Karpas-422 (cell line): ENCODE data around the gene NAT10. TPM values are rescaled to one million over a fixed set of nuclear protein-coding genes. Genes with fewer than 3 reads are reported as not detected.

Experiments
- DNase-seq: peaks from one replicate; pipeline ENCODE4 v3.0.0-alpha.2; 2015
- H2AFZ ChIP-seq: fragments of 200-600 bp; sonication (generic); 2 replicates; pipeline ENCODE4 v1.6.1; 2014; ENCODE audit warnings: antibody characterized with exemption, low read length, mixed read lengths
- H3K27ac ChIP-seq: fragments of 200-600 bp; sonication (generic); 2 replicates; pipeline ENCODE4 v1.5.1; 2014; ENCODE audit warnings: mild to moderate bottlenecking, low read length, moderate library complexity
- H3K27me3 ChIP-seq: fragments of 200-600 bp; sonication (generic); 2 replicates; pipeline ENCODE4 v1.6.1; 2014; ENCODE audit warnings: low read length, mixed read lengths
- H3K36me3 ChIP-seq: fragments of 200-600 bp; sonication (generic); 2 replicates; pipeline ENCODE4 v1.6.1; 2014; ENCODE audit warnings: low read length, mixed read lengths; ENCODE audit not compliant: insufficient read depth
- H3K4me1 ChIP-seq: fragments of 200-600 bp; sonication (generic); 2 replicates; pipeline ENCODE4 v1.6.1; 2014; ENCODE audit warnings: mild to moderate bottlenecking, low read length, mixed read lengths
- H3K4me2 ChIP-seq: fragments of 200-600 bp; sonication (generic); 2 replicates; pipeline ENCODE4 v1.6.1; 2014; ENCODE audit warnings: low read length, low read depth, mild to moderate bottlenecking; ENCODE audit not compliant: poor library complexity, severe bottlenecking
- H3K4me3 ChIP-seq: fragments of 200-600 bp; sonication (generic); 2 replicates; pipeline ENCODE4 v1.5.1; 2014; ENCODE audit warnings: mild to moderate bottlenecking, antibody characterized with exemption, low read length, mixed read lengths
- H3K79me2 ChIP-seq: fragments of 200-600 bp; sonication (generic); 2 replicates; pipeline ENCODE4 v1.6.1; 2014; ENCODE audit warnings: mild to moderate bottlenecking, low read length, mixed read lengths
- H3K9ac ChIP-seq: fragments of 200-600 bp; sonication (generic); 2 replicates; pipeline ENCODE4 v1.6.0; 2014; ENCODE audit warnings: low read length
- H3K9me2 ChIP-seq: fragments of 200-600 bp; sonication (generic), shearing (Covaris generic); replicated peaks from 2 replicates; pipeline ENCODE4 v1.6.0; 2014; ENCODE audit warnings: mild to moderate bottlenecking, low read length, moderate library complexity; ENCODE audit not compliant: insufficient read depth
- H3K9me3 ChIP-seq: fragments of 300-700, 200-600 bp; sonication (generic); 2 replicates; pipeline ENCODE4 v1.6.1; 2014; ENCODE audit warnings: low read length, mixed read lengths
- H4K20me1 ChIP-seq: fragments of 200-600 bp; sonication (generic); 2 replicates; pipeline ENCODE4 v1.6.1; 2014; ENCODE audit warnings: mild to moderate bottlenecking, antibody characterized with exemption, low read length, low read depth; ENCODE audit not compliant: insufficient read depth
- total RNA-seq: library from RNA; depleted of rRNA; stranded (reverse); fragments of >200 nt; shearing (Covaris generic); gene quantifications from 2 replicates; pipeline ENCODE4 v1.2.3, GENCODE V29; 2014; ENCODE audit warnings: low replicate concordance

Gene NAT10
- total RNA-seq, 1 experiment from 2014 or later, result 61.0 TPM

DNA sequence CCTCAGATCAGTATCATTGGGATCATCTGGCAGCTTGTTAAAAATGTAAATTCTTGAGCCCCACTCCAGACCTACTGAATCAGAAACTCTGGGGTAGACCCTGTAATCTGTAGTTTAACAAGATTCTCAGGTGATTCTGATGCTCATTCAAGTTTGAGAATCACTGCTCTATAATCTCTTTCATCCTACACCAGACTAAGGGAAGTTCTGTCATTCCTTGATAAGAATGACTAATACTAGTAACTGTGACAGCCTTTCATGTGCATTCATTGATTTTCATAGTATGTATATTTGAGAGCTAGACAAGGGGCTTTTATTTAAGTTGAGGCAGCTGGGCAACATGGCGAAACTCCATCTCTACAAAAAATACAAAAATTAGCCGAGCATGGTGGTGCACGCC is 30.0 kb downstream of the NAT10 start:
- Histone ChIP-seq H3K4me3 (no peak overlapping the region), H3K4me2 (no peak overlapping the region), H3K4me1 (peaks cover 10% of the 10 kb centered on the region), H2AFZ (no peak overlapping the region), H3K79me2 (peaks cover 12% of the 10 kb centered on the region; the same call in 1 of the 2 replicates), H3K9me3 (no peaks in the 10 kb centered on the region), H3K9ac (no peak overlapping the region), H3K27me3 (no peaks in the 10 kb centered on the region), H4K20me1 (0 out of 2 replicates have a peak, but pooled peaks cover 9% of the 10 kb centered on the region), H3K27ac (no peak overlapping the region), H3K9me2 (no peaks in the 10 kb centered on the region), H3K36me3 (peaks cover 49% of the 10 kb centered on the region)
- no peak for DNase-seq

DNA sequence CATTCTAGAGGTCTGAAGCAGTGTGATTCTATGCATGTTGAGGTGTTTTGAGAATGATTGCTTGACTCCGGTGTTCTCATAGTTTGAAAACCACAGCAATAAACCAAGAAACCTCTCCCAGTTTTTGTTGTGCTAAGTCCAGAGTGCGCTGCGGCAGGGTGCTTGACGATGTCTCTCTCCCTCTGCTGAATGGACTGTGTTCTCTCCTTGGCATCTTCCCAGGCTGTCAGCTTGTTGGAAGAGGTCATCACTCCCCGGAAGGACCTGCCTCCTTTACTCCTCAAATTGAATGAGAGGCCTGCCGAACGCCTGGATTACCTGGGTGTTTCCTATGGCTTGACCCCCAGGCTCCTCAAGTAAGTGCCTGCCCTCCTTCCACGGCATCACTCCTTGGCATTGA is 31.0 kb downstream of the NAT10 start:
- Histone ChIP-seq H3K9ac (no peak overlapping the region), H3K4me3 (no peak overlapping the region), H3K9me3 (no peaks in the 10 kb centered on the region), H4K20me1 (0 out of 2 replicates have a peak, but pooled peaks cover 10% of the 10 kb centered on the region), H3K27ac (no peak overlapping the region), H3K79me2 (peaks cover 6% of the 10 kb centered on the region; the same call in 1 of the 2 replicates), H2AFZ (no peak overlapping the region), H3K4me1 (peaks cover 6% of the 10 kb centered on the region), H3K36me3 (peaks cover 49% of the 10 kb centered on the region), H3K27me3 (no peaks in the 10 kb centered on the region), H3K4me2 (no peak overlapping the region), H3K9me2 (no peaks in the 10 kb centered on the region)
- no peak for DNase-seq

DNA sequence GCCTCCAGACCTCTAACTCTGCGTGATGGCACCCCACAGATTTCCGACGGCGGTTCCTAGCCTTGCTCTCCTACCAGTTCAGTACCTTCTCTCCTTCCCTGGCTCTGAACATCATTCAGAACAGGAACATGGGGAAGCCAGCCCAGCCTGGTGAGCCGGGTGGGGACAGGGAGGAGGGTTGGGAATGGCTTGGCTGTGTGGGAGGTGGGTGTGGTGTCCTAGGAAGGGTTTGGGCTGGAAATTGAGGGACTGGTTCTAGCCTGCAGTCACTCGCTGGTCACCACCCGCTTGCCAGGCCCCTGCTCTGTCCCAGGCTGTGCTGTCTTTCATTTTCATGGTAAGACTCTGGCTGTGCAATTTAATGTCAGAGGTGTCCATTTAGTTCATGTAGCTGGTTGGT is 33.9 kb downstream of the NAT10 start:
- Histone ChIP-seq H3K9ac (no peak overlapping the region), H3K9me3 (no peaks in the 10 kb centered on the region), H2AFZ (no peak overlapping the region), H3K4me2 (no peak overlapping the region), H3K27me3 (no peaks in the 10 kb centered on the region), H3K27ac (no peak overlapping the region), H4K20me1 (0 out of 2 replicates have a peak, but pooled peaks cover 10% of the 10 kb centered on the region), H3K4me1 (no peaks in the 10 kb centered on the region), H3K9me2 (no peaks in the 10 kb centered on the region), H3K4me3 (no peak overlapping the region), H3K79me2 (peaks cover 6% of the 10 kb centered on the region; the same call in 1 of the 2 replicates), H3K36me3 (peaks cover 62% of the 10 kb centered on the region)
- no peak for DNase-seq

DNA sequence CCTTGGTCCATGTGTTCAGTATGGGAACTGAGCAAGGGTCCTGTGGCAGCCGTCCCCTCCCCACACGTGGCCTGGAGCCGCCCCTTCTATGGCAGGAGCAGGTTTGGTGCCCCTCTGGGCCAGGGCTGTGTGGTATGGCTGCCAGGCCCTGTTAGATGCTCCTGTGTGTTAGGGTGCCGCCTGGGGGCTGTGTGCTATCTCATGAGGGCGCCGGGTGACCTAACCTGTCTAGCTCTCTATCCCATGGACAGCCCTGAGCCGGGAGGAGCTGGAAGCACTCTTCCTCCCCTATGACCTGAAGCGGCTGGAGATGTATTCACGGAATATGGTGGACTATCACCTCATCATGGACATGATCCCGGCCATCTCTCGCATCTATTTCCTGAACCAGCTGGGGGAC is 34.7 kb downstream of the NAT10 start:
- H3K27me3 ChIP-seq, result no peaks in the 10 kb centered on the region
- H2AFZ ChIP-seq, result no peak overlapping the region
- 0 out of 2 replicates have a peak, but pooled peaks cover 10% of the 10 kb centered on the region for H4K20me1 ChIP-seq
- no peak overlapping the region for H3K4me2 ChIP-seq
- H3K9me2 ChIP-seq, result no peaks in the 10 kb centered on the region
- peaks cover 6% of the 10 kb centered on the region; the same call in 1 of the 2 replicates for H3K79me2 ChIP-seq
- no peaks in the 10 kb centered on the region for H3K4me1 ChIP-seq
- no peaks in the 10 kb centered on the region for H3K9me3 ChIP-seq
- peaks cover 67% of the 10 kb centered on the region for H3K36me3 ChIP-seq
- H3K27ac ChIP-seq, result no peak overlapping the region
- no peak overlapping the region for H3K4me3 ChIP-seq
- no peak for DNase-seq
- H3K9ac ChIP-seq, result no peak overlapping the region

DNA sequence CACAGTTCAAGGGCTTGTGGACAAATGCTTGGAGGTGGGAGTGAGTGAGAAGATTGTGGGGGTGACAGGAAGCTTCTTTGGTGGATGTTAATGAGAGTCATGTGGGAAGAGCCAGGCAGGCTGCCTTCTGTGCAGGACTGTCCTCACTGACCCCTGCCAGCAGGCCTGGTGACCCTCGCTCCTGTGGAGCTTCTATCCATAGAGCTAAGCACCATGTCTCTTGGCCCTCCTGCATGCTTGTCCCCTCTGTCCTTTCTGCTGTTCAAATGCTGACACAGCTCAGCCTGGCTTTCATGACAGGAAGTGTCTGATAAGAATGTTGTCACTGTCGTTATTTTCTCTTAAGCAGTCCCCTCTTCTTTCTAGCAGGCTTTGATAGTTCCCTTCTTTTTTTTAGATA is 37.6 kb downstream of the NAT10 start:
- H3K9ac ChIP-seq, result no peak overlapping the region
- no peaks in the 10 kb centered on the region for H3K4me1 ChIP-seq
- no peak overlapping the region for H2AFZ ChIP-seq
- no peaks in the 10 kb centered on the region for H3K27me3 ChIP-seq
- no peaks in the 10 kb centered on the region for H3K9me2 ChIP-seq
- H4K20me1 ChIP-seq, result 0 out of 2 replicates have a peak, but pooled peaks cover 10% of the 10 kb centered on the region
- H3K27ac ChIP-seq, result no peak overlapping the region
- DNase-seq, result no peak
- no peaks in the 10 kb centered on the region for H3K9me3 ChIP-seq
- no peak overlapping the region for H3K4me2 ChIP-seq
- 0 out of 2 replicates have a peak, but pooled peaks cover under 1% of the 10 kb centered on the region for H3K79me2 ChIP-seq
- H3K4me3 ChIP-seq, result no peak overlapping the region
- H3K36me3 ChIP-seq, result peaks cover 77% of the 10 kb centered on the region

DNA sequence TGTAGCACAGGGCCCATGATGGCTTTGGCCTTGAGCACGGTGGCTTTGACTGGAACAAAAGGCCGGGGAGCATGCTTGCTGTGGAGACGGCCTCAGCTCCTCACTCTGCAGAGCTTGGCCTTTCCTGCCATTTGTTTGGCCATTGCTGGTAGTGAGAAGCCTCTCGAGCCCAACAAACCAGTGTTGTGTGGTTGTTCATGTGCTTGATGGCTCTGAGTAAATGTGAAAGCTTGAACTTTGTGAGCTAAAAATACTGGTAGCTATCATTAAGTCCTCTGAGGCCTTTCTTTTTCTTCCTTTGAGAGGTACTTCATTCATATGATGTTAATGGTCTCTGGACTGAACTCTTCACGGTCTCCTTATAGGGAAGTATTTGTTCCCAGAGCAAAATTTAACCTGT is 39.6 kb downstream of the NAT10 start:
- Histone ChIP-seq H3K9me2 (no peaks in the 10 kb centered on the region), H3K4me1 (no peaks in the 10 kb centered on the region), H3K9me3 (no peaks in the 10 kb centered on the region), H2AFZ (no peak overlapping the region), H3K4me2 (no peak overlapping the region), H3K36me3 (peaks cover 85% of the 10 kb centered on the region), H3K27ac (peak overlapping the region; percentile 43; the same call in 1 of the 2 replicates), H4K20me1 (0 out of 2 replicates have a peak, but pooled peaks cover 3% of the 10 kb centered on the region), H3K79me2 (peaks cover 4% of the 10 kb centered on the region; the same call in 1 of the 2 replicates), H3K27me3 (no peaks in the 10 kb centered on the region), H3K4me3 (no peak overlapping the region), H3K9ac (no peak overlapping the region)
- no peak for DNase-seq

DNA sequence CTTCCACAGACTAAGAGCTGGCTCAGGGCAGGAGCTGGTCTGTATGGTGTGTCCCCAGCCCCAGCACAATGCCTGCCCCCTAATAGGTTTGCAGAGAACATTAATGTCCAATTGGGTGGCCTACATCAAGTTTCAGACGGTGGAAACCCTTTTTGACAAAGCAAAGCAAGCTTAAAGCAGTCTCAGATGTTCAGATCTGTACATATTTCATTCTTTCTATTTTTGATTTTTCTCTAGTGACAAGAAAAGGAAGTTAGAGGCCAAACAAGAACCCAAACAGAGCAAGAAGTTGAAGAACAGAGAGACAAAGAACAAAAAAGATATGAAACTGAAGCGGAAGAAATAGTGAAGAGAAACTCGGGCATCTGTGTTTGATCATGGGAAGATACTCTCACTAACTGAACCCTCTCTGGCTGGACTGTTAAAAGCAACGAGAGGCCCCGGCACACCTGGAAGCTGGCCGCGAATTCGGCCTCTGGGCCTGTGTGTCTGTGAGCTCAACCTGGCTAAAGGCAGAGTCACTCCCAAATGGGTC is 40.5 kb downstream of the NAT10 start:
- peaks cover 4% of the 10 kb centered on the region; the same call in 1 of the 2 replicates for H3K79me2 ChIP-seq
- H3K4me1 ChIP-seq, result no peaks in the 10 kb centered on the region
- H3K4me3 ChIP-seq, result no peak overlapping the region
- peaks cover 80% of the 10 kb centered on the region for H3K36me3 ChIP-seq
- no peak overlapping the region for H2AFZ ChIP-seq
- DNase-seq, result no peak
- no peak overlapping the region for H3K4me2 ChIP-seq
- no peak overlapping the region for H3K9ac ChIP-seq
- H4K20me1 ChIP-seq, result no peaks in the 10 kb centered on the region
- no peaks in the 10 kb centered on the region for H3K9me3 ChIP-seq
- peak overlapping the region; percentile 43; the same call in 1 of the 2 replicates for H3K27ac ChIP-seq
- H3K9me2 ChIP-seq, result no peaks in the 10 kb centered on the region
- H3K27me3 ChIP-seq, result no peaks in the 10 kb centered on the region

DNA sequence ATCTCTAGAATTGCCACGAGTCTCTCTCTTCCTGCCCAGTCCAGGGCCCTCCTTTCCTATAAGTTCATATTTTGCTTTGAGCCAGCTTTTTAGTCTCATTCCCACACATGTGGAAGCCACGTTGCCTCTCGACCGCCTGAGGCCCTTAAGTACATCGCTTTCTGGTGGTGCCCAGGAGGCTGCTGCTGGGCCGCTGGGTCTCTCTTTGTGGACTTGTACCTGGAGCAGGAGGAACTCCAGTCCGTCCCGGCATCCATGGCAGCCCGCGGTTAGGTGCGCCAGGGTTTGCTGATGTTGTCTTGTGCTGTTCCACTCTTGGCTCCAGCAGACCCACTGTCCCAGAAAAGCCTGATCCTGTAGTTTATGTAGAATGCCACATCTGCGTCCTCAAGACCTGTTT is 41.0 kb downstream of the NAT10 start:
- Histone ChIP-seq H3K4me2 (no peak overlapping the region), H3K79me2 (peaks cover 4% of the 10 kb centered on the region; the same call in 1 of the 2 replicates), H3K27me3 (no peaks in the 10 kb centered on the region), H3K9me2 (no peaks in the 10 kb centered on the region), H3K9ac (no peak overlapping the region), H3K4me1 (peaks cover 4% of the 10 kb centered on the region), H3K36me3 (peaks cover 76% of the 10 kb centered on the region), H3K4me3 (no peak overlapping the region), H3K9me3 (no peaks in the 10 kb centered on the region), H3K27ac (0 out of 2 replicates have a peak overlapping the region, but pooled peaks have one; percentile 43), H4K20me1 (no peaks in the 10 kb centered on the region), H2AFZ (no peak overlapping the region)
- DNase-seq, result no peak
